SK-N-SH (cell line): Measurements from ENCODE around the gene MALT1. TPM values are rescaled to one million over a fixed set of nuclear protein-coding genes. Genes with fewer than 3 reads are reported as not detected.

Experiments
- CTCF ChIA-PET: fragments of 300-600, 350-600 bp; formaldehyde crosslinking; extraction: SDS; loops from one replicate; lab custom pipeline; 2021; lab: Yijun Ruan, JAX
- POLR2A ChIA-PET: fragments of 350-600 bp; sonication (Branson Sonifier 250); formaldehyde crosslinking; extraction: SDS; loops from one replicate; lab custom pipeline; 2020; ENCODE audit warnings: antibody characterized with exemption, inconsistent platforms; lab: Yijun Ruan, JAX
- DNase-seq: peaks from one replicate; pipeline ENCODE4 v3.0.0; 2012
- H2AFZ ChIP-seq: fragments of 200-600 bp; sonication (generic); 2 replicates; pipeline ENCODE4 v1.8.1; 2016; ENCODE audit warnings: antibody characterized with exemption, mild to moderate bottlenecking, low read depth
- H3F3A ChIP-seq: fragments of 200-600 bp; sonication (generic); replicated peaks from 2 replicates; pipeline ENCODE3; 2016; ENCODE audit warnings: antibody characterized with exemption, mild to moderate bottlenecking; ENCODE audit not compliant: insufficient read depth
- H3K27ac ChIP-seq, 2 experiments: fragments of 200-500 bp in 1 of 2; fragments of 200-600 bp in 1 of 2; sonication (Bioruptor generic) in 1 of 2; sonication (generic), shearing (Covaris generic) in 1 of 2; 2 replicates each; pipeline versions ENCODE4 v1.5.1 to v1.6.1; 2014 to 2016; ENCODE audit warnings: low read depth in 2 of 2, inconsistent platforms in 1 of 2, low read length in 1 of 2, mild to moderate bottlenecking in 1 of 2, mixed read lengths in 1 of 2
- H3K27me3 ChIP-seq: fragments of 200-600 bp; sonication (generic), shearing (Covaris generic); 2 replicates; pipeline ENCODE4 v1.6.1; 2016; ENCODE audit warnings: mixed run types; ENCODE audit not compliant: insufficient read depth
- H3K36me3 ChIP-seq, 2 experiments: fragments of 200-500 bp in 1 of 2; fragments of 200-600 bp in 1 of 2; sonication (Bioruptor generic) in 1 of 2; sonication (generic) in 1 of 2; replicated peaks in 1 of 2; 2 replicates each; pipeline versions ENCODE3 to v1.5.1; 2014 to 2016; ENCODE audit warnings: low read length in 1 of 2, mild to moderate bottlenecking in 1 of 2; ENCODE audit not compliant: insufficient read depth in 2 of 2, control insufficient read depth in 1 of 2
- H3K4me1 ChIP-seq, 2 experiments: fragments of 200-500 bp in 1 of 2; fragments of 200-600 bp in 1 of 2; sonication (Bioruptor generic) in 1 of 2; sonication (generic), shearing (Covaris generic) in 1 of 2; 2 replicates each; pipeline versions ENCODE4 v1.5.1 to v1.6.1; 2014 to 2016; ENCODE audit warnings: low read depth in 1 of 2, low read length in 1 of 2, mixed run types in 1 of 2; ENCODE audit not compliant: insufficient read depth in 2 of 2, control insufficient read depth in 1 of 2
- H3K4me2 ChIP-seq: fragments of 200-600 bp; sonication (generic), shearing (Covaris generic); 2 replicates; pipeline ENCODE4 v1.6.1; 2017; ENCODE audit warnings: mixed run types
- H3K4me3 ChIP-seq, 2 experiments: fragments of 200-500 bp in 1 of 2; fragments of 200-600 bp in 1 of 2; sonication (Bioruptor generic) in 1 of 2; sonication (generic), shearing (Covaris generic) in 1 of 2; 2 replicates each; pipeline versions ENCODE4 v1.5.1 to v1.8.1; 2014 to 2016; ENCODE audit warnings: low read depth in 2 of 2, inconsistent platforms in 1 of 2, low read length in 1 of 2, mild to moderate bottlenecking in 1 of 2, mixed read lengths in 1 of 2, moderate library complexity in 1 of 2
- H3K79me2 ChIP-seq: fragments of 200-600 bp; sonication (generic); 2 replicates; pipeline ENCODE4 v1.8.1; 2017; ENCODE audit warnings: mild to moderate bottlenecking; ENCODE audit not compliant: insufficient read depth
- H3K9ac ChIP-seq: fragments of 200-600 bp; sonication (generic); 2 replicates; pipeline ENCODE4 v1.6.1; 2017; ENCODE audit warnings: mixed run types
- H3K9me2 ChIP-seq: fragments of 200-600 bp; sonication (generic); 2 replicates; pipeline ENCODE4 v1.6.1; 2017; ENCODE audit warnings: mixed run types
- H3K9me3 ChIP-seq: fragments of 200-600 bp; sonication (generic); 2 replicates; pipeline ENCODE4 v1.6.1; 2017; ENCODE audit warnings: mixed run types, mild to moderate bottlenecking, moderate library complexity
- H4K20me1 ChIP-seq: fragments of 200-600 bp; sonication (generic); 2 replicates; pipeline ENCODE4 v1.6.1; 2017; ENCODE audit warnings: mild to moderate bottlenecking, mixed run types; ENCODE audit not compliant: insufficient read depth
- CHD2 ChIP-seq: fragments of 150-350 bp; IDR thresholded peaks from 2 replicates; pipeline ENCODE4 v1.6.1; 2018; ENCODE audit warnings: low read length; ENCODE audit not compliant: partially characterized antibody
- EP300 ChIP-seq, 2 experiments: IDR thresholded peaks; 2 replicates each; pipeline versions ENCODE4 v1.4.0 to v1.6.1; 2012; ENCODE audit warnings: borderline replicate concordance in 1 of 2, low read depth in 1 of 2, low read length in 1 of 2
- FOSL2 ChIP-seq: IDR thresholded peaks from 2 replicates; pipeline ENCODE4 v1.4.0; 2012; ENCODE audit warnings: low read depth, mild to moderate bottlenecking, moderate library complexity, borderline replicate concordance
- FOXM1 ChIP-seq: IDR thresholded peaks from 2 replicates; pipeline ENCODE4 v1.4.0; 2012; ENCODE audit warnings: low read depth, mild to moderate bottlenecking
- GABPA ChIP-seq: IDR thresholded peaks from 2 replicates; pipeline ENCODE4 v1.4.0; 2012; ENCODE audit warnings: low read depth, mild to moderate bottlenecking
- GATA2 ChIP-seq: sonication (generic); formaldehyde crosslinking; IDR thresholded peaks from 2 replicates; pipeline ENCODE4 v1.5.0; 2020; ENCODE audit warnings: mild to moderate bottlenecking, missing genetic modification reagents
- IRF3 ChIP-seq: fragments of 150-350 bp; IDR thresholded peaks from 2 replicates; pipeline ENCODE4 v1.6.1; 2016; ENCODE audit warnings: mild to moderate bottlenecking, low read depth, low read length
- JUND ChIP-seq: IDR thresholded peaks from 2 replicates; pipeline ENCODE4 v1.4.0; 2012
- MAX ChIP-seq: IDR thresholded peaks from 2 replicates; pipeline ENCODE4 v1.4.0; 2012; ENCODE audit warnings: low read depth
- MEF2A ChIP-seq: IDR thresholded peaks from 2 replicates; pipeline ENCODE4 v1.4.0; 2012; ENCODE audit warnings: low read depth, borderline replicate concordance
- NFIC ChIP-seq: IDR thresholded peaks from 2 replicates; pipeline ENCODE4 v1.4.0; 2012; ENCODE audit warnings: borderline replicate concordance
- POLR2AphosphoS5 ChIP-seq: IDR thresholded peaks from 2 replicates; pipeline ENCODE4 v1.6.1; 2012; ENCODE audit warnings: low read depth, low read length
- RAD21 ChIP-seq: IDR thresholded peaks from 2 replicates; pipeline ENCODE4 v1.6.1; 2012; ENCODE audit warnings: mild to moderate bottlenecking, low read length
- RFX5 ChIP-seq: IDR thresholded peaks from 2 replicates; pipeline ENCODE4 v1.6.1; 2012; ENCODE audit warnings: mild to moderate bottlenecking, improper control_type of control experiment, low read length
- RXRA ChIP-seq: IDR thresholded peaks from 2 replicates; pipeline ENCODE4 v1.4.0; 2012; ENCODE audit warnings: low read depth, mild to moderate bottlenecking, borderline replicate concordance
- SIN3A ChIP-seq: IDR thresholded peaks from 2 replicates; pipeline ENCODE4 v1.6.1; 2012; ENCODE audit warnings: low read depth, mild to moderate bottlenecking, low read length, moderate library complexity, borderline replicate concordance
- SMC3 ChIP-seq: IDR thresholded peaks from 2 replicates; pipeline ENCODE4 v1.6.1; 2012; ENCODE audit warnings: low read depth, low read length, improper control_type of control experiment
- TAF1 ChIP-seq: IDR thresholded peaks from 2 replicates; pipeline ENCODE4 v1.6.1; 2012; ENCODE audit warnings: low read depth, mild to moderate bottlenecking, low read length, moderate library complexity, borderline replicate concordance
- TCF12 ChIP-seq: IDR thresholded peaks from 2 replicates; pipeline ENCODE4 v1.4.0; 2012
- TEAD4 ChIP-seq: IDR thresholded peaks from 2 replicates; pipeline ENCODE4 v1.4.0; 2012; ENCODE audit warnings: mild to moderate bottlenecking, borderline replicate concordance; ENCODE audit not compliant: insufficient read depth
- YY1 ChIP-seq: IDR thresholded peaks from 2 replicates; pipeline ENCODE4 v1.4.0; 2012; ENCODE audit warnings: low read depth, mild to moderate bottlenecking
- WGBS: methylation state at CpG from one replicate; pipeline ENCODE4 v1.1.6; 2017; ENCODE audit warnings: low lambda C conversion rate; 5-methylcytosine and 5-hydroxymethylcytosine counted together
- polyA plus RNA-seq, 3 experiments: library from polyadenylated mRNA; depleted of rRNA; stranded (reverse); fragments of >200 nt; gene quantifications; 2 replicates each; pipeline ENCODE4 v1.2.3, GENCODE V29; 2012

MALT1 gene
- polyA plus RNA-seq, 1 of the 3 experiments (the other 2 are of a cell fraction): 6.6 TPM

GRCh38 chr18:58785171-58785805, 114.0 kb downstream of the MALT1 start:
- H3K27me3 ChIP-seq: no peaks in the 10 kb centered on the region
- H2AFZ ChIP-seq: peak overlapping the region; percentile 77; the same call in 1 of the 2 replicates
- H3K9me3 ChIP-seq: no peaks in the 10 kb centered on the region
- DNase-seq: no peak
- H3K4me1 ChIP-seq: peaks cover 2 to 14% of the 10 kb centered on the region in 2 experiments; a peak in 2 of 4 replicates
- no peaks in the 10 kb centered on the region for H4K20me1 ChIP-seq
- H3F3A ChIP-seq: no peaks in the 10 kb centered on the region
- H3K9ac ChIP-seq: no peak overlapping the region; the same call in 1 of the 2 replicates
- WGBS: 43% methylated on average over 12 of the region's 13 CpGs
- ChIA-PET POLR2A (no interaction called here), CTCF (interaction anchor here (1.9 to 6.2 kb wide), 3 partner anchors 16 to 299 kb away, joined by 5 to 75 read pairs (median 60); no protein-coding TSS in a partner anchor)
- H3K4me3 ChIP-seq: no peak overlapping the region
- no peaks in the 10 kb centered on the region for H3K79me2 ChIP-seq
- no peaks in the 10 kb centered on the region for H3K9me2 ChIP-seq
- no peaks in the 10 kb centered on the region for H3K36me3 ChIP-seq
- TF ChIP-seq MAX: 0 out of 2 replicates have a peak, but pooled peaks have one; percentile 22
- peak; percentile 85 for TF ChIP-seq FOSL2
- TF ChIP-seq GABPA: no peak
- TF ChIP-seq IRF3: no peak
- TF ChIP-seq EP300 (IDR thresholded peaks at IDR 0.05; ENCODE audit: borderline replicate concordance in 1 of 2, low read depth in 1 of 2, low read length in 1 of 2): peak in 1 of 2 experiments; percentile 44; a peak in 1 of 4 replicates
- peak; percentile 61; the same call in 1 of the 2 replicates for TF ChIP-seq TCF12
- TF ChIP-seq JUND: peak; percentile 34
- no peak for TF ChIP-seq GATA2 (CRISPR knock-in tag)
- TF ChIP-seq RXRA: peak; percentile 34; the same call in 1 of the 2 replicates
- peak; percentile 48; the same call in 1 of the 2 replicates for TF ChIP-seq NFIC
- peak; percentile 56; the same call in 1 of the 2 replicates for TF ChIP-seq TEAD4
- TF ChIP-seq, all 33 proteins: peak for 8
- Histone ChIP-seq H3K4me2 (peak overlapping the region; percentile 28; the same call in 1 of the 2 replicates), H3K27ac (peak overlapping the region in 1 of 2 experiments; percentile 71; a peak in 3 of 4 replicates)

GRCh38 chr18:58785870-58786269, 114.6 kb downstream of the MALT1 start:
- DNase-seq: no peak
- no peaks in the 10 kb centered on the region for H3K9me3 ChIP-seq
- no peak overlapping the region for H3K9ac ChIP-seq
- H3K27ac ChIP-seq: peak overlapping the region in 1 of 2 experiments; percentile 71; a peak in 2 of 4 replicates
- H3K79me2 ChIP-seq: no peaks in the 10 kb centered on the region
- CTCF ChIA-PET: interaction anchor here (0.6 to 5.1 kb wide), 3 partner anchors 118 to 298 kb away, joined by 3 to 60 read pairs (median 5); no protein-coding TSS in a partner anchor
- 0 out of 2 replicates have a peak overlapping the region, but pooled peaks have one; percentile 28 for H3K4me2 ChIP-seq
- POLR2A ChIA-PET: no interaction called here
- peaks cover 2 to 14% of the 10 kb centered on the region in 2 experiments; a peak in 2 of 4 replicates for H3K4me1 ChIP-seq
- no peaks in the 10 kb centered on the region for H3K9me2 ChIP-seq
- no peak for TF ChIP-seq RAD21
- TF ChIP-seq SIN3A: no peak
- no peak for TF ChIP-seq MEF2A
- TF ChIP-seq GATA2 (CRISPR knock-in tag): no peak
- TF ChIP-seq RFX5: no peak
- TF ChIP-seq TCF12: no peak
- TF ChIP-seq FOSL2: no peak
- no peak for TF ChIP-seq TAF1
- no peak for TF ChIP-seq JUND
- TF ChIP-seq YY1: no peak
- TF ChIP-seq MAX: no peak
- TF ChIP-seq IRF3: no peak
- TF ChIP-seq CHD2: no peak
- TF ChIP-seq TEAD4: no peak
- TF ChIP-seq GABPA: no peak
- no peak for TF ChIP-seq SMC3
- no peak for TF ChIP-seq FOXM1
- no peak for TF ChIP-seq POLR2AphosphoS5
- H4K20me1 ChIP-seq: no peaks in the 10 kb centered on the region
- H3K4me3 ChIP-seq: no peak overlapping the region
- H3K27me3 ChIP-seq: no peaks in the 10 kb centered on the region
- H3K36me3 ChIP-seq: no peaks in the 10 kb centered on the region
- H3F3A ChIP-seq: no peaks in the 10 kb centered on the region
- WGBS: 88% methylated on average over 4 of the region's 4 CpGs
- peak overlapping the region; percentile 77; the same call in 1 of the 2 replicates for H2AFZ ChIP-seq
